ENCODE data around the gene MYH11. TPM values are rescaled to one million over a fixed set of nuclear protein-coding genes. Genes with fewer than 3 reads are reported as not detected.

Gene MYH11
- polyA plus RNA-seq, 1 donor (not counting 4 experiments of a cell fraction or from before 2014, with no cell fraction given), result not detected

DNA sequence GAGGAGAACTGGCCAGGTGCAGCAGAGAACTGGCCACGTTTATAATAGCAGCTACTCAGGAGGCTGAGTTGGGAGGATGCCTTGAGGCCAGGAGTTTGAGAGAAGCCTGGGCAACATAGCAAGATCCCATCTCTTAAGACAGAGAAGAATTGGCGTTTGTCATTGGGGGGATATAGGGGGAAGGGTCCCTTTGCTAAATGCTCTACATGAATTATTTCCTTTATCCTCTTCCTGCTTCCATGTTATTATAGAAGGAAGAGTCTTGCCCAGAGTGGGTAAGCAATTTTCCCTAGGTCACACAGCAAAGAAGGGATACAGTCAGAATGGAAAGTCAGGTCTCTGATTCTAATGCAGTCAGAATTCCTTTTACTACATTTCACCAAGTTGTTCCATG lies 68.0 kb downstream of the MYH11 start:
- H3K9ac ChIP-seq (ENCODE audit: control insufficient read depth, extremely low read depth, insufficient read depth, low read length), result no peak overlapping the region
- H2AFZ ChIP-seq (ENCODE audit: control insufficient read depth, low read length), result no peak overlapping the region
- no peaks in the 10 kb centered on the region for H4K20me1 ChIP-seq (ENCODE audit: control insufficient read depth, extremely low read depth, insufficient read depth, low read length)
- H3K27me3 ChIP-seq (ENCODE audit: control insufficient read depth, extremely low read depth, insufficient read depth, low read length), result no peaks in the 10 kb centered on the region
- no peak overlapping the region for H3K4me3 ChIP-seq (ENCODE audit: control insufficient read depth in 2 of 3, extremely low read depth in 1 of 3, insufficient read depth in 2 of 3, low read depth in 1 of 3, low read length in 3 of 3)
- DNase-seq (ENCODE audit: low read depth, low spot score), result no peak
- peaks cover 3% of the 10 kb centered on the region for H3K9me1 ChIP-seq (ENCODE audit: control insufficient read depth, extremely low read depth, insufficient read depth, low read length)
- no peaks in the 10 kb centered on the region for H3K9me3 ChIP-seq (ENCODE audit: control insufficient read depth, low read depth, low read length)
- no peaks in the 10 kb centered on the region for H3K36me3 ChIP-seq (ENCODE audit: control insufficient read depth in 2 of 2, extremely low read depth in 1 of 2, insufficient read depth in 2 of 2, low read length in 2 of 2)
- H3K4me2 ChIP-seq (ENCODE audit: control insufficient read depth, extremely low read depth, insufficient read depth, low read depth, low read length), result no peak overlapping the region
- no peak for FAIRE-seq
- no peaks in the 10 kb centered on the region for H3K4me1 ChIP-seq (ENCODE audit: control insufficient read depth, extremely low read depth, insufficient read depth, low read length)
- dilution Hi-C loops (cut with MboI; ENCODE audit: extremely low pct_ligation_motif_present, low sequenced_read_pairs), result no loop called here
- no peak for TF ChIP-seq EZH2 (IDR thresholded peaks at IDR 0.05; ENCODE audit: low read length)
- TF ChIP-seq, protein P1, sequence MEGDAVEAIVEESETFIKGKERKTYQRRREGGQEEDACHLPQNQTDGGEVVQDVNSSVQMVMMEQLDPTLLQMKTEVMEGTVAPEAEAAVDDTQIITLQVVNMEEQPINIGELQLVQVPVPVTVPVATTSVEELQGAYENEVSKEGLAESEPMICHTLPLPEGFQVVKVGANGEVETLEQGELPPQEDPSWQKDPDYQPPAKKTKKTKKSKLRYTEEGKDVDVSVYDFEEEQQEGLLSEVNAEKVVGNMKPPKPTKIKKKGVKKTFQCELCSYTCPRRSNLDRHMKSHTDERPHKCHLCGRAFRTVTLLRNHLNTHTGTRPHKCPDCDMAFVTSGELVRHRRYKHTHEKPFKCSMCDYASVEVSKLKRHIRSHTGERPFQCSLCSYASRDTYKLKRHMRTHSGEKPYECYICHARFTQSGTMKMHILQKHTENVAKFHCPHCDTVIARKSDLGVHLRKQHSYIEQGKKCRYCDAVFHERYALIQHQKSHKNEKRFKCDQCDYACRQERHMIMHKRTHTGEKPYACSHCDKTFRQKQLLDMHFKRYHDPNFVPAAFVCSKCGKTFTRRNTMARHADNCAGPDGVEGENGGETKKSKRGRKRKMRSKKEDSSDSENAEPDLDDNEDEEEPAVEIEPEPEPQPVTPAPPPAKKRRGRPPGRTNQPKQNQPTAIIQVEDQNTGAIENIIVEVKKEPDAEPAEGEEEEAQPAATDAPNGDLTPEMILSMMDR (optimal IDR thresholded peaks at IDR 0.05 in 1 of 3, IDR thresholded peaks at IDR 0.05 in 1 of 3, conservative IDR thresholded peaks at IDR 0.05 in 1 of 3; ENCODE audit: extremely low read depth in 1 of 3, insufficient read depth in 2 of 3, low read length in 3 of 3), result no peak
- H3K79me2 ChIP-seq (ENCODE audit: control insufficient read depth, insufficient read depth, low read length), result no peaks in the 10 kb centered on the region
- no peak overlapping the region for H3K27ac ChIP-seq (ENCODE audit: control insufficient read depth, insufficient read depth, low read length)

DNA sequence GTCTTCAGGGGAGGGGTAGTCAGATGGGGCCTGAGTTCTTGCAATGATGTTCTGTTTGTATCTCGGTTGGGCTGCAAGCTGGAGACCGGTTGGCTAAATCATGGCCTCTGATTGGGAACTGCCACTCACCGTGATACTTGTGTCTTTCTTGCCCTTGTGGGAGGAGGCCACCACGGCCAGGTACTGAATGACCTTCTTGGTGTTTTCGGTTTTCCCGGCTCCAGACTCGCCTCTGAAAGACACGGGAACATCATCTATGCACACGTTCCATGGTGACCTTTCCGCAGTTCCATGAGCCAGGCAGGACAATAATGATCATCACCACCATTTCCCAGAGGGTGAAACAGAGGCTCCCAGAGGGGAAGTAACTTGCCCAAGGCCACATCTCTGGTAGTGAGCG lies 70.3 kb downstream of the MYH11 start:
- dilution Hi-C loops (cut with MboI; ENCODE audit: extremely low pct_ligation_motif_present, low sequenced_read_pairs), result no loop called here
- Histone ChIP-seq H3K9me3 (ENCODE audit: control insufficient read depth, low read depth, low read length) (no peaks in the 10 kb centered on the region), H3K27ac (ENCODE audit: control insufficient read depth, insufficient read depth, low read length) (no peak overlapping the region), H3K9me1 (ENCODE audit: control insufficient read depth, extremely low read depth, insufficient read depth, low read length) (peaks cover 3% of the 10 kb centered on the region), H3K36me3 (ENCODE audit: control insufficient read depth in 2 of 2, extremely low read depth in 1 of 2, insufficient read depth in 2 of 2, low read length in 2 of 2) (no peaks in the 10 kb centered on the region), H3K4me2 (ENCODE audit: control insufficient read depth, extremely low read depth, insufficient read depth, low read depth, low read length) (no peak overlapping the region), H3K27me3 (ENCODE audit: control insufficient read depth, extremely low read depth, insufficient read depth, low read length) (no peaks in the 10 kb centered on the region), H3K79me2 (ENCODE audit: control insufficient read depth, insufficient read depth, low read length) (no peaks in the 10 kb centered on the region), H3K4me1 (ENCODE audit: control insufficient read depth, extremely low read depth, insufficient read depth, low read length) (no peaks in the 10 kb centered on the region), H3K9ac (ENCODE audit: control insufficient read depth, extremely low read depth, insufficient read depth, low read length) (no peak overlapping the region), H2AFZ (ENCODE audit: control insufficient read depth, low read length) (no peak overlapping the region), H3K4me3 (ENCODE audit: control insufficient read depth in 2 of 3, extremely low read depth in 1 of 3, insufficient read depth in 2 of 3, low read depth in 1 of 3, low read length in 3 of 3) (no peak overlapping the region), H4K20me1 (ENCODE audit: control insufficient read depth, extremely low read depth, insufficient read depth, low read length) (no peaks in the 10 kb centered on the region)
- DNase-seq (ENCODE audit: low read depth, low spot score) (no peak), FAIRE-seq (no peak)
- TF ChIP-seq, protein P1 (optimal IDR thresholded peaks at IDR 0.05 in 1 of 3, IDR thresholded peaks at IDR 0.05 in 1 of 3, conservative IDR thresholded peaks at IDR 0.05 in 1 of 3; ENCODE audit: extremely low read depth in 1 of 3, insufficient read depth in 2 of 3, low read length in 3 of 3), result no peak
- TF ChIP-seq EZH2 (IDR thresholded peaks at IDR 0.05; ENCODE audit: low read length), result no peak
